SKM-1 (cell line): ENCODE results near the gene WNK3.
"Not testable (repeated sequence)": the region's sequence is repeated elsewhere in the genome, so short reads cannot be mapped to it uniquely, and the experiment has no call there.

Source experiments
- DNase-seq: peaks from one replicate; lab custom pipeline; 2025; ENCODE audit not compliant: unreplicated experiment; lab: John Stamatoyannopoulos, UW

Gene WNK3

DNA sequence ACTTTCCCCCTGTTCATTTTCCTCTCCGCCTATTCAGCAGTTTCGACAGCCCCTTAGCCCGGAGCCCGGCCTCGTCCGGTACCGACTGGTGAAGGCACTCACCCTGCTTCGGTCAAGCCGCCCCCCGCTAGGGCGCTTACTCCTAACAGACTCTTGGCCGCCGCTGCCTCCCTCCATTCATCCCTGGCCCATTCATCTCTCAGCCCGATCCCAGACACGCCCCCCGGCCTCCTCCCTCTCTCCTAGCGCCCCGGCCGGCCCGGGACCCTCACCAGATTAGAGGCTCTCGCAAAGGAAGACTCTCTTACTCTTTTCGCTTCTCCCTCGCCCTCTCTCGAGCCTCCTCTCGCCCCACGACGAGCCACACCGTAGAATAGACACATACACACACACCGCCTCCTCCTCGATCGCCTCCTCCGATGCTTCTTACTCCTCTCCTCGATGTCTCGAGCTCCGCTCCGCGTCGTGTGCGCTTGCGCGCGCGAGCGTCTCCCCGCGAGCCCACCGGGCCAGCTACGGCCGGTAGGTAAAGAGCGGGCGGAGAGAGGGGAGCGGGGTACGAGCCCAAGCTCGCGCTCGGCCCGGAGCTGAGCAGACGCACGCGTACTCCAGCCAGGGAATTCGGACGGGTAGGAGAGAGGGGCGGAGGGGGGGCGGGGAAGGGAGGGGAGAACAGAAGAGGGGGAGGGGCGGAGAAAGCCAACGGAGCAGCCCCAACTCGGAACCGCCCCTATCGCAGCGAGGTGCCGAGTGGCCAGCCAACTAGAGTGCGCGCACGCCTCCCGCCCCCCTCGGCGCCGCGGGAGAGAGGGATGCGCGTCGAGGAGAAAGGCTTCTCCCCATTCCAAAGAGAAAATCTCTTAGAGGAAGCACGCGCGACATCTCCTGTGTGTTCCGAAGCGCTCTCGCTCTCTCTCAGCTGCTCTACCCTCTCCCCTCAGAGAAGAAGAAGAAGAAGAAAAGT lies at the start of gene WNK3:
WNK3 (minus strand) TSS at position 633 of the 964 bp plus-strand sequence.
- no peak for DNase-seq

- DNase-seq: no peak
Observed at GRCh38 chrX:54407266-54407665, 49.4 kb upstream of the WNK3 start.

DNA sequence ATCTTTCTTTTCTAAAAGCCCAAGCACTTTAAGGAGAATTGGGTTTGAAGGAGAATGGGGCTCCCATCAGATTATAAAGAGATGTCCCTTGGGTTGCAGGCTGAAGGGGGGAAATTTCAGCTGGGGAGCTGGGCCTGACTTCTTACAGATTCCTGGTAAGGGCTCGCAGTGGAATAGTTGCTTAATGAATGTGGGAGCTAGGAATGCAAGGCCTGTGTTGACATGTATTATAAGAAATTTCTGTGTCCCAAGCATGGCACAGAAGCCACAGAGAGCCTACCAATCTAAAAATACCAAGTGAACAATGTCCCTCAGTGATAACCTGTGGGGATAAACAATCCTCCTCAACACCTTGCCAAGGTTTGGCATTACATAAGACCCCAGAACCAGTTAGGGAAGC lies 39.3 kb upstream of the WNK3 start:
- no peak for DNase-seq

GRCh38 chrX:54386314-54386713 lies 28.5 kb upstream of the WNK3 start:
- DNase-seq: no peak

DNA sequence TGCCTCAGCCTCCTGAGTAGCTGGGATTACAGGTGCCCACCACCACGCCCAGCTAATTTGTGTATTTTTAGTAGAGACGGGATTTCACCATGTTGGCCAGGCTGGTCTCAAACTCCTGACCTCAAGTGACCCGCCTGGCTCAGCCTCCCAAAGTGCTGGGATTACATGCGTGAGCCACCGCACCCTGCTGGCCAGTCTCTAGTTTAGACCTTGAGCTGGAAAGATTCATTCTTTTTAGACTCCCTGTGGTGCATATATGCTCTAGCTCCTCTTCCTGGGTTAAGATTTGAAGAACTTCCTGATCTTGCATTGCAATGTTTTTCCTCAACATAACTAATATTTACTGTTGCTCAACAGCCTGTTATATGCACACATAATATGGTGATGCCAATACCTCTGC lies 26.8 kb upstream of the WNK3 start:
- DNase-seq: not testable (repeated sequence)

- DNase-seq: no peak
Observed at GRCh38 chrX:54359408-54359807, 1.6 kb upstream of the WNK3 start.

DNA sequence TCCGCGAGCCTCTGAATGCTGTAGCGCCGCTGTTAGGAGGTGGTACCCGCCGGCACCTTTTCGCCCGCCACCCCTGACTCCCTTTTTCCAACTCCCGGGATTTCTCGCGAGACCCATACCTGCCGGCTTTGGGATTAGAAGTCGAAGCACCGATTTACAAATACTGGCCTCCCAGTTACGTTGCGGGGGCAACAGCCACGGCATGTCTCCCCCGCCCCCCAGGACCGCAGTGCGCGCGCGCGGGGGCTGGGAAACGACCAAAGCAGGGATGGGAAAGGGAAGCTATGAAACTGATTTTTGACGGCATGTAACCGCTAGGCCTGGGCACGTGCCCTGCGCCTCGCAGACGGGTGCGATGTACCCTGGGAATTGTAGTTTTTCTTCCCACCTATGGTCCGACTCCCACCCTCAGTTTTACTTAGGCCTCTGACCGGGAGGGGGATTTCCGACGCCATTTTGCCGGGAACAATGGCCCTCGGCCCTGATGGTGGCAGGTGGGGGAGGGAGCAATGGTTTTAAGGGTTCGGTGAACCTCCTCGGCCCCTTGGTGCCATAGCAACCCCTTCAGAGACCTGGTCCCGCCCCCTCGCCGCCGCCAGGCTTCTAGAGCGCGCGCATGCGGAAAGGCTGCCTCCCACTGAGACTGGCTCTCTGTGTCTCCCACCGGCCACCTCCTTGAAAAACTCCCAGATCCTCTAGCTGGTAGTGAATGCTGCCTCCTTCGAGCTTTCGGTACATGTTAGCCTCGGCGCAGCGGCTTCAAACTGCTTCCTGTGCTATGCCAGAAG lies 772 bp upstream of the WNK3 start:
- DNase-seq: no peak

GRCh38 chrX:54352677-54353076 lies 5.2 kb downstream of the WNK3 start:
- no peak for DNase-seq

- DNase-seq: not testable (repeated sequence)
Observed at GRCh38 chrX:54337383-54337782, 20.5 kb downstream of the WNK3 start.

DNA sequence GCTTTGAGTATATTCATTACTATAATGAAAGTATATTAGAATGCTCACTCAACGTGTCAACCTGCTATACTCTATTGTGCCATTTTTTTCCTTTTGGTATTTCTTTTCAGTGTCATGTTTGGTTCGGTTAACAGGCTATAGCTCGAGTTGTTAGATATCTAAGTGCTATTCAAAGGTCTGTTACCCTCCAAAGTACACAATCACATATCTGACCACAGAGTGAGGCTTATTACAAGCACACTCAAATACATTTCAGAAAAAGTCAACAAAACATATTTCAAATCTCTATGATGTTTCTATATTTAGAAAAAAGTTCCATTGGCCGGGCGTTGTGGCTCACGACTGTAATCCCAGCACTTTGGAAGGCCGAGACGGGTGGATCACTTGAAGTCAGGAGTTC lies 32.8 kb downstream of the WNK3 start:
- no peak for DNase-seq

DNA sequence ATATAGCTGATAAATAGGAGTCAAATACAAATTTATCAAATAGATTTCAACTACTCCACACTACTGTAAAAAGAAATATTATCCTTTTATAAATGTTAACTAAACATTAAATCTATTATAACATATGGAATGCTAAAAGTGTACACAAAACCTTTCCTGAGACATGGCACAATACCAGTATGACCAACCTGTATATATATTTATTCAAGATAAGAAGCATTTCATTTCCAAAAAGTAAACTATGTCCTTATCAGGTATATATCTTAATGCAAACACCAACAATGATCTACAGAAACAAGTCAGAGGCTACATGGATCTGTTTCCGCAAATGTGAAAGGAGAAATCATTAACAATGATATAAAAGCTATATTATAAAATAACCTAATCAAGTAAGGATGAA lies 37.8 kb downstream of the WNK3 start:
- DNase-seq: no peak

- DNase-seq: no peak
Observed at GRCh38 chrX:54306379-54306778, 51.5 kb downstream of the WNK3 start.

GRCh38 chrX:54301516-54301915 lies 56.3 kb downstream of the WNK3 start:
- DNase-seq: no peak

GRCh38 chrX:54294306-54294705 lies 63.5 kb downstream of the WNK3 start:
- DNase-seq: no peak

DNA sequence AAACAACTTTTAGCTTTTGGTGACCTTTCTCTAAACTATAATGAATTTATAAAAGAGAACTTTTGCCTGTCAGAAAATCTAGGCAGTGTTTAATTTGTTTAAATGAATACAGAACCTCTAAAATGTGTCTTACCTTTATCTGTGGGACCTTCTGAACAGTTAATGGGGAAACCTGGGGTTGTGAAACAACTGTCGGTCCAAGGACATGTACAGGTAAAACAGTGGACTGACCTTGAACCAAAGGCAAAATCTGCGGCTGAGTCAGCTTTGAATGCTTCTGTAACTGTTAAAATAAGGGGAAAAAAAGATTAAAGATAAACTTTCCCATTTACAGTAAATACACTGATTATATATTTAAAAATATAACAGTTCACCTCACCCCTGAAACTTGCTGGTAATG lies 65.1 kb downstream of the WNK3 start:
- DNase-seq: no peak

DNA sequence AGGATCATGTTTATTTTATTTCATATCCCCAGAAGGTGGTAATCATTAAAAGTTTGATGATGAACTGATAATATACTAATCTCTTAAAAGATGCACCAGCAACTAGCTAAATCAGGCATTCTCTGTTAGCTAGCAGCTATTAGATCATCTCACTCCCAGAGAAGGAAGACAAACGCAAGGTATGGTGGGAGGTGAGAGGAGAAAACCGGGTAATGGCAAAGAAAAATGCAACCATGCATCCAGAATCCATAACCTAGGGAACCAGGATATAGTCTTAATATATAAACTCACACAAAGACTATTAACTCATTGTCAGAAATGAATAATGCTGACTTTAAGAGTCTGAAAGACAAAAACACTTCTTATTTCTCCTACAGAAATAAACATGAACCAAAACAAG lies 66.1 kb downstream of the WNK3 start:
- no peak for DNase-seq

GRCh38 chrX:54288968-54289367 lies 68.9 kb downstream of the WNK3 start:
- DNase-seq: no peak

GRCh38 chrX:54288277-54288676 lies 69.6 kb downstream of the WNK3 start:
- no peak for DNase-seq

DNA sequence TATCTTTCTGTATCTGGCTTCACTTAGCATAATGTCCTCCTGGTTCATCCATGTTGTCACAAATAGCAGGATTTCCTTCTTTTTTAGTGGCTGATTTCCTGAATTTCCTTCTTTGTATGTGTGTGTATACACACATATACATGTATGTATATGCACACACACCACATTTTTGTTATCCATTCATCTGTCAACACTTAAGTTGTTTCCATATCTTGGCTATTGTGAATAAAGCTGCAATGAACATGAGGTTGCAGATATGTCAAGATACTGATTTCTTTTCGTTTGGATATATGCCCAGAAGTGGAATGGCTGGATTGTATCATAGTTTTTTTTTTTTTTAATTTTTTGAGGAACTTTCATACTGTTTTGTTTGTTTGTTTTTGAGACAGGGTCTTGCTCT lies 76.2 kb downstream of the WNK3 start:
- DNase-seq: no peak

DNA sequence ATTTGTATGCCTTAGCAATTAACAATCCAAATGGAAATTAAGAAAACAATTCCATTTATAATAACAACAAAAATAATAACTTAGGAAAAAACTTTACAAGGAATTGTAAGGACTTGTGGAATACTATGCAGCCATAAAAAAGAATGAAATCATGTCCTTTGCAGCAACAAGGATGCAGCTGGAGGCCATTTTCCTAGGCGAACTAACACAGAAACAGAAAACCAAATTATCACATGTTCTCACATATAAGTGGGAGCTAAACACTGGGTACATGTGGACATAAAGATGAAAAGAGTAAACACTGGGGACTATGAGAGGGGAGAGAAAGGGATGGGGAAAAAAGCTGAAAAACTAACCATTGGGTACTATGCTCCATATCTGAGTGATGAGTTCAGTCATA lies 77.4 kb downstream of the WNK3 start:
- no peak for DNase-seq

- no peak for DNase-seq
Observed at GRCh38 chrX:54271664-54272063, 86.2 kb downstream of the WNK3 start.

- no peak for DNase-seq
Observed at GRCh38 chrX:54248309-54248708, 109.5 kb downstream of the WNK3 start.
